GM12864 (cell line): ENCODE data around the gene HOGA1.
A peak's percentile ranks its signal among the peaks of the same experiment; 100 is the strongest.
"Not testable (repeated sequence)": the region's sequence is repeated elsewhere in the genome, so short reads cannot be mapped to it uniquely, and the experiment has no call there.

ENCODE experiments used
- DNase-seq: peaks from one replicate; pipeline ENCODE4 v3.0.0-alpha.2; 2011; ENCODE audit warnings: low read depth
- H3K4me3 ChIP-seq: 2 replicates; pipeline ENCODE4 v1.5.1; 2011; ENCODE audit warnings: mild to moderate bottlenecking, low read depth, low read length, control low read depth
- CTCF ChIP-seq: IDR thresholded peaks from 2 replicates; pipeline ENCODE4 v1.5.1; 2011; ENCODE audit warnings: low read depth, mild to moderate bottlenecking, moderate library complexity, low read length, control low read depth, inconsistent platforms; ENCODE audit errors: missing control alignments

Gene HOGA1

GRCh38 chr10:97628228-97628627, 44.0 kb downstream of the HOGA1 start:
- no peak for DNase-seq
- H3K4me3 ChIP-seq, result no peak overlapping the region
- TF ChIP-seq CTCF, result no peak

GRCh38 chr10:97629289-97629688, 45.1 kb downstream of the HOGA1 start:
- no peak for TF ChIP-seq CTCF
- DNase-seq, result no peak

GRCh38 chr10:97631098-97631497, 46.9 kb downstream of the HOGA1 start:
- H3K4me3 ChIP-seq, result no peak overlapping the region
- TF ChIP-seq CTCF, result no peak
- DNase-seq, result no peak

More at GRCh38 chr10:97629289-97629688, 45.1 kb downstream of the HOGA1 start:
- H3K4me3 ChIP-seq, result no peak overlapping the region

- no peak for TF ChIP-seq CTCF
- H3K4me3 ChIP-seq, result peak within 1 kb of the TSS; percentile 73
- peak; percentile 67 for DNase-seq
These were observed 49.0 kb downstream of the HOGA1 start, which contains the start of gene MORN4 for GRCh38 chr10:97632949-97633884. MORN4 (minus strand) TSS chr10:97633500; CDS start chr10:97619653, 13,847 bp downstream.

- no peak for DNase-seq
- H3K4me3 ChIP-seq, result peak overlapping the region; percentile 73
- TF ChIP-seq CTCF, result peak; percentile 33
These were observed 49.7 kb downstream of the HOGA1 start for GRCh38 chr10:97633921-97634320.

- H3K4me3 ChIP-seq, result no peak overlapping the region
- TF ChIP-seq CTCF, result no peak
- DNase-seq, result no peak
These were observed 51.4 kb downstream of the HOGA1 start for GRCh38 chr10:97635577-97635976.

GRCh38 chr10:97639090-97639489, 54.9 kb downstream of the HOGA1 start:
- not testable (repeated sequence) for DNase-seq, H3K4me3 ChIP-seq
